OCI-LY1 (cell line): ENCODE measurements around the gene GRHPR.

Source experiments
- H2AFZ ChIP-seq: fragments of 200-600 bp; sonication (generic), shearing (Covaris generic); 2 replicates; pipeline ENCODE4 v1.6.0; 2014; ENCODE audit warnings: antibody characterized with exemption, mild to moderate bottlenecking, low read length
- H3F3A ChIP-seq: fragments of 200-600 bp; sonication (generic), shearing (Covaris generic); 2 replicates; pipeline ENCODE4 v1.6.0; 2014; ENCODE audit warnings: mild to moderate bottlenecking, antibody characterized with exemption, low read length, moderate library complexity; ENCODE audit not compliant: insufficient read depth
- H3K27ac ChIP-seq: fragments of 200-600 bp; sonication (generic); 2 replicates; pipeline ENCODE4 v1.5.1; 2014; ENCODE audit warnings: low read length, mixed run types, mild to moderate bottlenecking, low read depth; ENCODE audit not compliant: poor library complexity, severe bottlenecking
- H3K27me3 ChIP-seq: fragments of 200-600 bp; sonication (generic); 2 replicates; pipeline ENCODE4 v1.6.0; 2014; ENCODE audit warnings: antibody characterized with exemption, mild to moderate bottlenecking, low read length, moderate library complexity; ENCODE audit not compliant: insufficient read depth
- H3K36me3 ChIP-seq: fragments of 200-600 bp; sonication (generic); 2 replicates; pipeline ENCODE4 v1.6.1; 2014; ENCODE audit warnings: mild to moderate bottlenecking, antibody characterized with exemption, low read length, moderate library complexity, mixed read lengths; ENCODE audit not compliant: insufficient read depth
- H3K4me1 ChIP-seq: fragments of 200-600 bp; sonication (generic); 2 replicates; pipeline ENCODE4 v1.5.1; 2014; ENCODE audit warnings: mild to moderate bottlenecking, low read length, moderate library complexity; ENCODE audit not compliant: insufficient read depth, severe bottlenecking
- H3K4me2 ChIP-seq: fragments of 200-600 bp; sonication (generic), shearing (Covaris generic); 2 replicates; pipeline ENCODE4 v1.6.1; 2014; ENCODE audit warnings: low read length
- H3K4me3 ChIP-seq: fragments of 200-600 bp; sonication (generic); 2 replicates; pipeline ENCODE4 v1.5.1; 2014; ENCODE audit warnings: low read length, low read depth, mild to moderate bottlenecking, mixed read lengths; ENCODE audit not compliant: poor library complexity, severe bottlenecking
- H3K79me2 ChIP-seq: fragments of 200-600 bp; shearing (Covaris generic); 2 replicates; pipeline ENCODE4 v1.6.1; 2016; ENCODE audit warnings: mixed run types, low read length, mixed read lengths; ENCODE audit not compliant: insufficient read depth
- H3K9ac ChIP-seq: fragments of 200-600 bp; sonication (generic), shearing (Covaris generic); 2 replicates; pipeline ENCODE4 v1.6.1; 2014; ENCODE audit warnings: mild to moderate bottlenecking, low read length, mixed read lengths
- H3K9me2 ChIP-seq: fragments of 200-600 bp; sonication (generic), shearing (Covaris generic); 2 replicates; pipeline ENCODE4 v1.6.1; 2014; ENCODE audit warnings: low read depth, mild to moderate bottlenecking, low read length, mixed read lengths
- H3K9me3 ChIP-seq: fragments of 200-600 bp; shearing (Covaris generic); 2 replicates; pipeline ENCODE4 v1.6.1; 2014; ENCODE audit warnings: low read length, mixed read lengths
- H4K20me1 ChIP-seq: fragments of 200-600 bp; sonication (generic), shearing (Covaris generic); 2 replicates; pipeline ENCODE4 v1.6.0; 2016; ENCODE audit warnings: mild to moderate bottlenecking, low read length; ENCODE audit not compliant: insufficient read depth
- CTCF ChIP-seq: fragments of 200-600 bp; sonication (generic), shearing (Covaris generic); IDR thresholded peaks from 2 replicates; pipeline ENCODE4 v1.5.1; 2017; ENCODE audit warnings: mild to moderate bottlenecking, antibody characterized with exemption, low read length, moderate library complexity, mixed read lengths
- EZH2 ChIP-seq: fragments of 200-600 bp; sonication (generic), shearing (Covaris generic); IDR thresholded peaks from 2 replicates; pipeline ENCODE4 v1.8.0; 2017; ENCODE audit warnings: borderline replicate concordance, mixed run types, mild to moderate bottlenecking, antibody characterized with exemption, low read length, moderate library complexity, mixed read lengths

GRHPR gene

GRCh38 chr9:37455884-37456647, 33.6 kb downstream of the GRHPR start:
- TF ChIP-seq CTCF (no peak), EZH2 (no peak)
- no peaks in the 10 kb centered on the region for H4K20me1 ChIP-seq
- no peaks in the 10 kb centered on the region for H3K9me2 ChIP-seq
- peak overlapping the region; percentile 54 for H3K27ac ChIP-seq
- no peaks in the 10 kb centered on the region for H3K27me3 ChIP-seq
- H3K4me1 ChIP-seq = peaks cover 78% of the 10 kb centered on the region
- no peak overlapping the region; the same call in 1 of the 2 replicates for H3K9ac ChIP-seq
- H3K36me3 ChIP-seq = peaks cover 12% of the 10 kb centered on the region; the same call in 1 of the 2 replicates
- no peaks in the 10 kb centered on the region for H3F3A ChIP-seq
- H2AFZ ChIP-seq = no peak overlapping the region
- H3K4me2 ChIP-seq = peak overlapping the region; percentile 2; the same call in 1 of the 2 replicates
- H3K4me3 ChIP-seq = no peak overlapping the region
- no peaks in the 10 kb centered on the region for H3K9me3 ChIP-seq
- peaks cover 93% of the 10 kb centered on the region for H3K79me2 ChIP-seq

GRCh38 chr9:37456817-37457216, 34.3 kb downstream of the GRHPR start:
- Histone ChIP-seq H3K27ac (peak overlapping the region; percentile 54), H2AFZ (no peak overlapping the region), H3F3A (no peaks in the 10 kb centered on the region), H4K20me1 (no peaks in the 10 kb centered on the region), H3K36me3 (peaks cover 13% of the 10 kb centered on the region; the same call in 1 of the 2 replicates), H3K79me2 (peaks cover 93% of the 10 kb centered on the region), H3K4me2 (peak overlapping the region; percentile 2; the same call in 1 of the 2 replicates), H3K9ac (peak overlapping the region; percentile 10; the same call in 1 of the 2 replicates), H3K27me3 (no peaks in the 10 kb centered on the region), H3K9me2 (no peaks in the 10 kb centered on the region), H3K9me3 (no peaks in the 10 kb centered on the region), H3K4me3 (no peak overlapping the region), H3K4me1 (peaks cover 80% of the 10 kb centered on the region)
- TF ChIP-seq EZH2 (no peak), CTCF (no peak)

- Histone ChIP-seq H3K36me3 (peaks cover 7% of the 10 kb centered on the region; the same call in 1 of the 2 replicates), H3F3A (no peaks in the 10 kb centered on the region), H3K27me3 (no peaks in the 10 kb centered on the region), H3K79me2 (peaks cover 51% of the 10 kb centered on the region), H3K4me2 (peak overlapping the region; percentile 96), H3K9ac (peak overlapping the region; percentile 87), H4K20me1 (no peaks in the 10 kb centered on the region), H3K27ac (peak overlapping the region; percentile 90), H3K4me1 (peaks cover 44% of the 10 kb centered on the region), H3K9me3 (no peaks in the 10 kb centered on the region), H3K4me3 (peak overlapping the region; percentile 86), H3K9me2 (no peaks in the 10 kb centered on the region), H2AFZ (no peak overlapping the region)
- TF ChIP-seq EZH2 (no peak), CTCF (no peak)
These were observed 41.5 kb downstream of the GRHPR start for GRCh38 chr9:37464006-37464405.
